Activated CD8-positive, alpha-beta memory T cell treated with anti-CD3 and anti-CD28 coated beads for 4 hours (primary cell): Measurements from ENCODE around the gene MAU2.
A peak's percentile ranks its signal among the peaks of the same experiment; 100 is the strongest.
"Not testable (repeated sequence)": the region's sequence is repeated elsewhere in the genome, so short reads cannot be mapped to it uniquely, and the experiment has no call there.

Source experiments
- DNase-seq, 2 donors: peaks; one replicate each; pipeline ENCODE4 v3.0.0-alpha.2; 2020; ENCODE audit warnings: low read depth in 2 of 2

Gene MAU2

GRCh38 chr19:19384486-19384885 lies 63.9 kb downstream of the MAU2 start:
- DNase-seq = no peak

GRCh38 chr19:19385131-19385895 lies 64.7 kb downstream of the MAU2 start:
- peak; percentile 98 to 99 for DNase-seq

GRCh38 chr19:19385896-19386869 lies 65.6 kb downstream of the MAU2 start:
- no peak for DNase-seq

GRCh38 chr19:19387108-19387507 lies 66.5 kb downstream of the MAU2 start:
- no peak for DNase-seq

- DNase-seq = no peak
These were observed 68.2 kb downstream of the MAU2 start for GRCh38 chr19:19388568-19389555.

- DNase-seq = not testable (repeated sequence)
These were observed 69.1 kb downstream of the MAU2 start for GRCh38 chr19:19389683-19390082.

GRCh38 chr19:19394333-19394732 lies 73.7 kb downstream of the MAU2 start:
- not testable (repeated sequence) for DNase-seq

GRCh38 chr19:19399733-19400433 lies 79.3 kb downstream of the MAU2 start:
- DNase-seq = no peak

- DNase-seq = no peak
These were observed 82.2 kb downstream of the MAU2 start for GRCh38 chr19:19402656-19403372.

GRCh38 chr19:19403373-19403901 lies 82.8 kb downstream of the MAU2 start:
- no peak for DNase-seq

- DNase-seq = peak; percentile 88 to 89
These were observed 84.5 kb downstream of the MAU2 start, which contains the start of gene GATAD2A for GRCh38 chr19:19404879-19405860. Gene GATAD2A (plus strand): TSS chr19:19405675. CDS start chr19:19465346, 59,671 bp downstream.

- DNase-seq = no peak
These were observed 85.6 kb downstream of the MAU2 start for GRCh38 chr19:19405971-19406877.

- DNase-seq = no peak
These were observed 86.4 kb downstream of the MAU2 start for GRCh38 chr19:19406878-19407632.

GRCh38 chr19:19407633-19407930 lies 87.0 kb downstream of the MAU2 start:
- DNase-seq = no peak
